ENCODE measurements around the gene CUL4A. TPM values are rescaled to one million over a fixed set of nuclear protein-coding genes. Genes with fewer than 3 reads are reported as not detected.

CUL4A gene
- total and polyA plus RNA-seq, 2 experiments from 2014 or later: 67.5 to 195 TPM

- DNase-seq (ENCODE audit: low spot score) (no peak), ATAC-seq (no peak)
- peak overlapping the region; percentile 99 for H3K4me2 ChIP-seq
- no peaks in the 10 kb centered on the region for H3K36me3 ChIP-seq (ENCODE audit: insufficient read depth)
- no peak overlapping the region for H3K27ac ChIP-seq (ENCODE audit: low read depth)
- Mint-ChIP-seq H3K9me3 (peaks cover 8% of the 10 kb centered on the region; the same call in 2 of the 3 replicates), H3K36me3 (ENCODE audit: low read depth) (peaks cover 8% of the 10 kb centered on the region; the same call in 2 of the 3 replicates), H3K27me3 (ENCODE audit: insufficient read depth, low read depth, poor library complexity) (peaks cover 19% of the 10 kb centered on the region), H3K4me3 (peak overlapping the region; percentile 97), H3K4me1 (peaks cover 10% of the 10 kb centered on the region), H3K27ac (0 out of 2 replicates have a peak overlapping the region, but pooled peaks have one; percentile 97)
- TF ChIP-seq NANOG (IDR thresholded peaks at IDR 0.05; ENCODE audit: borderline replicate concordance) (no peak), ETS1 (IDR thresholded peaks at IDR 0.05) (no peak), JUNB (IDR thresholded peaks at IDR 0.05; ENCODE audit: unreplicated experiment) (no peak), ZNF114 (CRISPR knock-in tag; IDR thresholded peaks at IDR 0.05) (no peak), ZNF331 (CRISPR knock-in tag; IDR thresholded peaks at IDR 0.05; ENCODE audit: low read depth) (no peak), STAT1 (IDR thresholded peaks at IDR 0.05; ENCODE audit: unreplicated experiment) (no peak), CREB1 (CRISPR knock-in tag; IDR thresholded peaks at IDR 0.05; ENCODE audit: low read depth) (no peak), CTCF (conservative IDR thresholded peaks at IDR 0.05; ENCODE audit: low read depth in 2 of 2) (no peak), EZH2phosphoT487 (IDR thresholded peaks at IDR 0.05; ENCODE audit: unreplicated experiment) (no peak)
- peak overlapping the region; percentile 90 for H3K4me3 ChIP-seq
- H4K20me1 ChIP-seq (replicated peaks; ENCODE audit: insufficient read depth): peaks cover 11% of the 10 kb centered on the region
- H3K79me2 ChIP-seq (replicated peaks; ENCODE audit: insufficient read depth): peaks cover 59% of the 10 kb centered on the region
- peak overlapping the region; percentile 47; the same call in 1 of the 2 replicates for H2AFZ ChIP-seq
- H3K9me2 ChIP-seq (ENCODE audit: insufficient read depth): no peaks in the 10 kb centered on the region
- no peaks in the 10 kb centered on the region for H3K27me3 ChIP-seq (ENCODE audit: insufficient read depth)
- 0 out of 2 replicates have a peak, but pooled peaks cover 13% of the 10 kb centered on the region for H3F3A ChIP-seq (replicated peaks; ENCODE audit: low read depth)
- H3K4me1 ChIP-seq (ENCODE audit: insufficient read depth): peaks cover 4% of the 10 kb centered on the region; the same call in 1 of the 2 replicates
These were observed 88.9 kb downstream of the CUL4A start for GRCh38 chr13:113298043-113298945.

- Histone ChIP-seq H3K27me3 (ENCODE audit: insufficient read depth) (no peaks in the 10 kb centered on the region), H2AFZ (no peak overlapping the region), H3F3A (replicated peaks; ENCODE audit: low read depth) (0 out of 2 replicates have a peak, but pooled peaks cover 13% of the 10 kb centered on the region), H3K9me2 (ENCODE audit: insufficient read depth) (no peaks in the 10 kb centered on the region), H3K4me3 (no peak overlapping the region), H3K36me3 (ENCODE audit: insufficient read depth) (no peaks in the 10 kb centered on the region), H4K20me1 (replicated peaks; ENCODE audit: insufficient read depth) (peaks cover 17% of the 10 kb centered on the region), H3K79me2 (replicated peaks; ENCODE audit: insufficient read depth) (peaks cover 76% of the 10 kb centered on the region), H3K27ac (ENCODE audit: low read depth) (no peak overlapping the region), H3K4me1 (ENCODE audit: insufficient read depth) (peaks cover 4% of the 10 kb centered on the region; the same call in 1 of the 2 replicates), H3K4me2 (no peak overlapping the region)
- Mint-ChIP-seq H3K36me3 (ENCODE audit: low read depth) (peaks cover 8% of the 10 kb centered on the region; the same call in 2 of the 3 replicates), H3K4me3 (no peak overlapping the region), H3K27ac (no peak overlapping the region), H3K27me3 (ENCODE audit: insufficient read depth, low read depth, poor library complexity) (peaks cover 17% of the 10 kb centered on the region), H3K4me1 (peaks cover 10% of the 10 kb centered on the region), H3K9me3 (peaks cover 8% of the 10 kb centered on the region; the same call in 2 of the 3 replicates)
- DNase-seq (ENCODE audit: low spot score) (no peak), ATAC-seq (no peak)
- TF ChIP-seq ZNF462 (CRISPR knock-in tag; IDR thresholded peaks at IDR 0.05): no peak
- TF ChIP-seq POLR2AphosphoS5 (IDR thresholded peaks at IDR 0.05; ENCODE audit: low read depth): no peak
- TF ChIP-seq ZNF331 (CRISPR knock-in tag; IDR thresholded peaks at IDR 0.05; ENCODE audit: low read depth): no peak
- TF ChIP-seq EZH2phosphoT487 (IDR thresholded peaks at IDR 0.05; ENCODE audit: unreplicated experiment): no peak
- TF ChIP-seq JUNB (IDR thresholded peaks at IDR 0.05; ENCODE audit: unreplicated experiment): no peak
- no peak for TF ChIP-seq NANOG (IDR thresholded peaks at IDR 0.05; ENCODE audit: borderline replicate concordance)
These were observed 90.5 kb downstream of the CUL4A start for GRCh38 chr13:113299951-113300350.
